Hematopoietic multipotent progenitor cell treated with erythropoietin and hydrocortisone succinate and interleukin-3 and kit ligand, for 6 days (in vitro differentiated cells): ENCODE measurements around the gene CCT7.

Source experiments
- DNase-seq: peaks from one replicate; pipeline ENCODE4 v3.0.0-alpha.2; 2015

CCT7 gene

DNA sequence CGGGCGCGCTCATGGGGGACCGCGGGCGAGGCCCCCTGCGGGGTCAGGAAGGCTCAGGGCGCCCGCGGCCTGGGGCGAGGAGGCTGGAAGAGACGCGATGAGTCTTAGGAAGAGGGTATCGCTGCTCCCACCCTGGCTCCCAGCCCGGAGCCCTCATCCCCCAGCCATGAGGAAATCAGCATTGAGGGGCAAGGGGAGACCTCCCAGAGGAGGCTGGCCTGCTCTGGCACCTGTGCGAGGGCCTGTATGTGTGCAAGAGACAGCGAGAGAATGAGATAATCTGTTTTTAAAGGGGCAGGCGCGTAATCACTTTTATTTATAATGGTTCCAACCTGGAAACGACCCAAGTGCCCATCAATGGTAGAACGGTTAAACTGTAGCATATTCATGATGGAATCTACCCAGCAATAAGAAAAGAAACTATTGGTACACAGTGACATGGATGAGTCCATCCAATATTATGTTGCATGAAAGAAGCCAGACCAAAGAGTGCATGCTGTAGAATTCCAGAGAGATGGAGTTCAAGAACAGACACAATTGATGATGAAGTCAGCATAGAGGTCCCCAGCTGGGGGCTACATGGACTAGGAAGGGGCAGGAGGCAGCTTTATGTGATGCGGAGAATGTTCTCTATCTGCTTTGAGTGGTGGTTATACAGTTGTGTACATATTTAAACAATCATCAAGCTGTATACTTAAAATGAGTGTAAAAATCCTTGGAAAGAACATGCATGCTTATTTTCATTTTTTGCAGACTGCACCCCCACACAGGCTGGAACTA is 35.8 kb downstream of the CCT7 start:
- no peak for DNase-seq

- no peak for DNase-seq
Observed at GRCh38 chr2:73272270-73272669, 38.2 kb downstream of the CCT7 start.

- no peak for DNase-seq
Observed at GRCh38 chr2:73279852-73280251, 45.7 kb downstream of the CCT7 start.

- no peak for DNase-seq
Observed at GRCh38 chr2:73281244-73281643, 47.1 kb downstream of the CCT7 start.

DNA sequence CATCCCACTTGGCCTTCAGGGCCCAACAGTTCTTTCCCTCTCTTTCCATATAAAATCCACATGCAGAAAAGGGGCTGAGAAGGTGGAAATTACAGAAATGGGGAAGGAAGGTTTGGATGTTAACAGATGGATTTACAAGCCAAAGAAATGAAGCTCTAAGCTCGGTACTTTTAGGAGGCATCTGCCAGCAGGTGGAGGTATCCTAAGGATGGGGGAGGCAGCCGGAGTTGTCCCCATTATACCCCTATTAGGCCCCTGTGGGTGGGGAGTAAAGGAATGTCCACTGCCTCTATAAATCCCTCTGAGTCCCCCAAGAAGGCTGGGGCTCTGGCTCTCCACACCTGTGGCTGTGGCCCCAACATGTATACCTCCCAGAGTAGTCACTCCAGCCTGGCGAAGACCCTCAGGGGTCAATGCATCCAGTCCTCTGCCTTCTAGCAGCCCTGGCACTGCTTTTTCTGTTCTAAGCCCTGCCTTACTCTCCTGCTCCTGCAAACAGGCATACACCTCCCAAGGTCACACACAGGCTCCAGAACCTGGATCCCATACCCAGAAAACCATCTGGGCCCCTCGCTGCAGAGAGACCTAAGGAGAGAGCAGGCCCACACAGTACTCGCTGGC is 48.9 kb downstream of the CCT7 start:
- DNase-seq: no peak

- no peak for DNase-seq
Observed at GRCh38 chr2:73283545-73284295, 49.6 kb downstream of the CCT7 start.

DNA sequence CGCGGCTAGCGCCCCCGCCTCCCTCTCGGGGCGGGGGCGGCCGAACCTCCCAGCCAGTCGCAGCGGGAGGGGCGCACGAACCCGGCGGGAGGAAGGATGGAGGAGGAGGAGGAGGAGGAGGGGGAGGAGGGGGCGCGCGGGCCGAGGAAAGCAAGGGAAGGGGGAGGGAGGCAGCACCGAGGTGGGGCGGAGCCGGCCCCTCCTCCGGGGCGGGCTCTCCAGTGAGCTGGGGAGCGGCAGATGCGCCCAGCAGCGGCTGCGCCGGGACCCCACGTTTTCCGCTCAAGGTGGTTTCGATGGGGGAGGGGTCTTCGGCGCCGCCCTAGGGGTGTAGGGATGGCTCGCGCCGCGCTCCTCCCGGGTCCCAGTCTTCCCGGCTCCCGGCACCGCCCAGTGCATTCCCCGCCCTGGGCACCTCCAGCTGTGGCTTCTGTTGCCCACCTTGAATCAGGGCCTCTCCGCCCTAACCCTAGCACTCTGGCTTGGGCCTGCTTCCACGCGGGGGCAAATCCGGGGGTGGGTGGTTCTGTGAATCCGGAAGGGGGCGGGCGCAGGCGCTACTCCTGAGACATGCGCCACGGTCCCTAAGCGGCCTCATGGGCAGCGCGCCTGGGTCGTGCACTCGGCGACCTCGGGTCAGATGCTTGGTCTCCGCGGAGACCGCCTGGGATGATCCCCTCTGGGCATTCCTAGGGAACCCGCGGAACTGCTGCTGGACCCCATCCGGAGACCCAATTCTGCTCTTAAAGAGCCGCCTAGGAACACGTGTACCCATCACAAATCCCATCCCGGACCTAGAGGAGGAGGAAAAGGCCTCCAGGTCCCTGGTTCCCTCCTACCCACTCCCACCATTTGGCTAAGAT is 50.4 kb downstream of the CCT7 start, which contains the start of gene FBXO41:
FBXO41 (minus strand) TSS at position 183 of the 863 bp plus-strand sequence. CDS start 14,848 bp downstream, outside the sequence.
- DNase-seq: peak; percentile 63

GRCh38 chr2:73285159-73285739 is 51.1 kb downstream of the CCT7 start:
- DNase-seq: peak; percentile 79

- no peak for DNase-seq
Observed at GRCh38 chr2:73286134-73286655, 52.1 kb downstream of the CCT7 start.

- DNase-seq: peak; percentile 43
Observed at GRCh38 chr2:73289304-73289703, 55.2 kb downstream of the CCT7 start.

- DNase-seq: peak; percentile 74
Observed at GRCh38 chr2:73290049-73290839, 56.1 kb downstream of the CCT7 start.

DNA sequence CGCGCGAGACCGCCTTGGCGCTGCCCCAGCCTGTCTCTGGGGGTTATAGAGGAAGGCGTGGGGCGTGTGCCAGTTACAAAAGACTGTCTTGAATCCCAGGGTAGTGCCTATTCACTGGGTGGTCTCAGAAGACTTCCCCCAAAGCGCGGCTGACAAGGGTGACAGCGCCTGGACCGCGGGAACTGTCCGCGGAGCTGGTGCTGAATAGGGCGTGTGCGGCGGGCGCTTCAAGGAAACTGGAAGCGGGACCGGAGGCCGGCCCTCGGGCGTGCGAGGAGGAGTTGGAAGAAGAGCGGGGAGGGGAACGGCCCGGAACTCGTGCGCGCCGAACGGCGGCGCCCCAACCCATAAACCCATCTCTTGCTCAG is 57.0 kb downstream of the CCT7 start:
- DNase-seq: peak; percentile 81

DNA sequence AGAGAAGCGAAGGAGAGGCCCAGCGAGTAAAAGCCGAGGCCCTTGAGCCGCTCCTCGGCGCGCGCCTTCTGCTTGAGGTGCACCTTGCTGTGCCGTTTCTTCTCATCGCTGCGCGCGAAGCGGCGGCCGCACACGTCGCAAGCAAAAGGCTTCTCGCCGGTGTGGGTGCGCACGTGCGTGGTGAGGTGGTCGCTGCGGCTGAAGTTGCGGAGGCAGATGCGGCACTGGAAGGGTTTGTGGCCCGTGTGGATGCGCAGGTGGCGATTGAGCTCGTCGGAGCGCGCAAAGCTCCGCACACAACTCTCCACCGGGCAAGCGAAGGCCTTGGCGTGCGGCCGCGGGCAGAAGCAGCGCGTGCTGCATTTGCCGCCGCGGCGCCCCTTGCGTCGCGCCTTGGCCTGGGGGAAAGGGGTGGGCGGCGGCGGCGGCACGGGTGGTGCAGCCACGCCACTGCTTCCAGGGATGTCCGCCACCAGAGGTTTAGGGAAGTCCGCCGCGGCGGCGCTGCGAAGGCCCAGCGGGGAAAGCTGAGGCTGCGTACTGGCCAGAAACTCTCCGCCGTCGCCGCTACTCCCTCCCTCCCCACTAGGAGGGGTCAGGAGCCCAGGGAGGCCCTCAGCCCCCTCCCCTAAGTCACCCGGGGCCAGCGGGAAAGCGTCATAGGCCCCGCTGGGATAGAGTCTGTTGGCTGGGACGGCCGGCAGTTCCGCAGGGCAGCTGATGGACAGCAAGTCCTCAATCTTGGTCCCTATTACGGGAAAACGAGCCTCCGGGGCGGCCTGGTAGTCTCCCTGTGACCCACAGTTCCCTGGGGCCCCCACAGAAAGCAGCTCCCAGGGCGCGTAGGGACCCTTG is 57.6 kb downstream of the CCT7 start:
- no peak for DNase-seq

GRCh38 chr2:73292316-73292905 is 58.3 kb downstream of the CCT7 start:
- no peak for DNase-seq

DNA sequence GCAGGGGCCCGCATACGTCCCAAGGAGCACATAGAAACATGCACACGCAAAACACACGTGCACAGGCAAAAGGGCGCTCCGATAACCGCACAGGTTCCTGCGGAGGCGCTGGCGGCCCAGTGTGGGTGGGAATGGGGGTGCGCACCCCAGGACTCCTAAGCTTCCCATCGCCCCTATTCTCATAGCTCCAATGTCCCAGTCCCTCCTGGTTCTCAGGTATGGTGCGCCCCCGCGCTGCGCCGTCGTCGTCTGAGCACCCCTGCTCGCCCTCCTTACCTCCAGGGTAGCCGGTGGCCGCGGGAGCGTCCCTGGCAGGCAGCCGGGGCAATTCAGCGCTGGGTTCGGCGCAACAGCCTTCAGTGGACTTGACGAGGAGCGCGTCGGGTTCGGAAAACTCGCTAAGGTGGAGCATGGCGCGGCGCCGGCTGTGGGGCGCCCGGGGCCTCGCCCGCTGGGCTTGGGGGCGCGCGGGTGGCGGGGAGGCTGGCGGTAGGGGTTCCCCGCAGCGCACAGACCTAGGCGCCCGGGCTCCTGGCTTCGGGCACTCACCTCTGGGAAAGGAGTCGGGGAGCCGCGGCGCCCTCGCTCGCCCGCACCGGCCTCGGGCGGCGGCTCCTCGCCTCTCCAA is 58.9 kb downstream of the CCT7 start:
- DNase-seq: no peak

DNA sequence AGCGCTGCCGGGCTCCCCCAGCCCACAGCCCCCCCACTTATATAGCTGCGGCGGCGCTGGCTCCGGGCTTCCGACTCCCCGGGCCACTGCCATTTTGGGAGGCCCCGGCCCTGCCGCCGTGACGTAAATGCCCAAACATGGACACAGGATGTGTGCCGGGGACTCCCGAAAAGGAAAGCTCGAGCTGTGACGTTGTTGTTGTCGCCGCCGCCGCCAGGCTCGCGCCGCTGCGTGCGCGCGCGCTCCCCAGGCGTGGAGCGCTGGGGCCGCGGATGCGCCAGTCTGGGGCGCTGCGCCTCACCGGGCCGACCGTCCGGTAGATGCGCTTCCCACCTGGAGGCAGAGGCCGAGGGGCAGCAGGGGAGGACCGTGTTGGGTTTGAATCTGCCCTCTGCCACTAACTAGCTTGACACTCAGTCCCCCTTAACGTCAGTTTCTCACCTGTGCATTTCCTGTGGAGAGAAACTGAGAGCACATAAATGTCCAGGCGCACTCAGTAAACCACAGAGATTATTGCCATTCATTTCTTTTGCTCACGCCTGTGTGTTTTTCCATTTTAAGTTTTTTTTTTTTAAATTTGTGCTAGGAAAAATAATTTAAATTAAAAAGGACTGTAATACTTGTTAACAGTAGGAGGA is 59.5 kb downstream of the CCT7 start, which contains the start of gene EGR4:
EGR4 (minus strand) TSS at position 15 of the 638 bp plus-strand sequence. CDS start 231 bp downstream, outside the sequence.
- DNase-seq: peak; percentile 71

GRCh38 chr2:73294239-73294638 is 60.1 kb downstream of the CCT7 start:
- DNase-seq: no peak

GRCh38 chr2:73295751-73296400 is 61.8 kb downstream of the CCT7 start:
- no peak for DNase-seq
